SK-N-SH (cell line): ENCODE results near the gene STRIT1. TPM values are rescaled to one million over a fixed set of nuclear protein-coding genes. Genes with fewer than 3 reads are reported as not detected.
A peak's percentile ranks its signal among the peaks of the same experiment; 100 is the strongest.
"Not testable (repeated sequence)": the region's sequence is repeated elsewhere in the genome, so short reads cannot be mapped to it uniquely, and the experiment has no call there.

Source experiments
- CTCF ChIA-PET: fragments of 300-600, 350-600 bp; formaldehyde crosslinking; extraction: SDS; loops from one replicate; lab custom pipeline; 2021; lab: Yijun Ruan, JAX
- POLR2A ChIA-PET: fragments of 350-600 bp; sonication (Branson Sonifier 250); formaldehyde crosslinking; extraction: SDS; loops from one replicate; lab custom pipeline; 2020; ENCODE audit warnings: antibody characterized with exemption, inconsistent platforms; lab: Yijun Ruan, JAX
- DNase-seq: peaks from one replicate; pipeline ENCODE4 v3.0.0; 2012
- H2AFZ ChIP-seq: fragments of 200-600 bp; sonication (generic); 2 replicates; pipeline ENCODE4 v1.8.1; 2016; ENCODE audit warnings: antibody characterized with exemption, mild to moderate bottlenecking, low read depth
- H3F3A ChIP-seq: fragments of 200-600 bp; sonication (generic); replicated peaks from 2 replicates; pipeline ENCODE3; 2016; ENCODE audit warnings: antibody characterized with exemption, mild to moderate bottlenecking; ENCODE audit not compliant: insufficient read depth
- H3K27ac ChIP-seq, 2 experiments: fragments of 200-500 bp in 1 of 2; fragments of 200-600 bp in 1 of 2; sonication (Bioruptor generic) in 1 of 2; sonication (generic), shearing (Covaris generic) in 1 of 2; 2 replicates each; pipeline versions ENCODE4 v1.5.1 to v1.6.1; 2014 to 2016; ENCODE audit warnings: low read depth in 2 of 2, inconsistent platforms in 1 of 2, low read length in 1 of 2, mild to moderate bottlenecking in 1 of 2, mixed read lengths in 1 of 2
- H3K27me3 ChIP-seq: fragments of 200-600 bp; sonication (generic), shearing (Covaris generic); 2 replicates; pipeline ENCODE4 v1.6.1; 2016; ENCODE audit warnings: mixed run types; ENCODE audit not compliant: insufficient read depth
- H3K36me3 ChIP-seq, 2 experiments: fragments of 200-500 bp in 1 of 2; fragments of 200-600 bp in 1 of 2; sonication (Bioruptor generic) in 1 of 2; sonication (generic) in 1 of 2; replicated peaks in 1 of 2; 2 replicates each; pipeline versions ENCODE3 to v1.5.1; 2014 to 2016; ENCODE audit warnings: low read length in 1 of 2, mild to moderate bottlenecking in 1 of 2; ENCODE audit not compliant: insufficient read depth in 2 of 2, control insufficient read depth in 1 of 2
- H3K4me1 ChIP-seq, 2 experiments: fragments of 200-500 bp in 1 of 2; fragments of 200-600 bp in 1 of 2; sonication (Bioruptor generic) in 1 of 2; sonication (generic), shearing (Covaris generic) in 1 of 2; 2 replicates each; pipeline versions ENCODE4 v1.5.1 to v1.6.1; 2014 to 2016; ENCODE audit warnings: low read depth in 1 of 2, low read length in 1 of 2, mixed run types in 1 of 2; ENCODE audit not compliant: insufficient read depth in 2 of 2, control insufficient read depth in 1 of 2
- H3K4me2 ChIP-seq: fragments of 200-600 bp; sonication (generic), shearing (Covaris generic); 2 replicates; pipeline ENCODE4 v1.6.1; 2017; ENCODE audit warnings: mixed run types
- H3K4me3 ChIP-seq, 2 experiments: fragments of 200-500 bp in 1 of 2; fragments of 200-600 bp in 1 of 2; sonication (Bioruptor generic) in 1 of 2; sonication (generic), shearing (Covaris generic) in 1 of 2; 2 replicates each; pipeline versions ENCODE4 v1.5.1 to v1.8.1; 2014 to 2016; ENCODE audit warnings: low read depth in 2 of 2, inconsistent platforms in 1 of 2, low read length in 1 of 2, mild to moderate bottlenecking in 1 of 2, mixed read lengths in 1 of 2, moderate library complexity in 1 of 2
- H3K79me2 ChIP-seq: fragments of 200-600 bp; sonication (generic); 2 replicates; pipeline ENCODE4 v1.8.1; 2017; ENCODE audit warnings: mild to moderate bottlenecking; ENCODE audit not compliant: insufficient read depth
- H3K9ac ChIP-seq: fragments of 200-600 bp; sonication (generic); 2 replicates; pipeline ENCODE4 v1.6.1; 2017; ENCODE audit warnings: mixed run types
- H3K9me2 ChIP-seq: fragments of 200-600 bp; sonication (generic); 2 replicates; pipeline ENCODE4 v1.6.1; 2017; ENCODE audit warnings: mixed run types
- H3K9me3 ChIP-seq: fragments of 200-600 bp; sonication (generic); 2 replicates; pipeline ENCODE4 v1.6.1; 2017; ENCODE audit warnings: mixed run types, mild to moderate bottlenecking, moderate library complexity
- H4K20me1 ChIP-seq: fragments of 200-600 bp; sonication (generic); 2 replicates; pipeline ENCODE4 v1.6.1; 2017; ENCODE audit warnings: mild to moderate bottlenecking, mixed run types; ENCODE audit not compliant: insufficient read depth
- CHD2 ChIP-seq: fragments of 150-350 bp; IDR thresholded peaks from 2 replicates; pipeline ENCODE4 v1.6.1; 2018; ENCODE audit warnings: low read length; ENCODE audit not compliant: partially characterized antibody
- ELF1 ChIP-seq: IDR thresholded peaks from 2 replicates; pipeline ENCODE4 v1.4.0; 2012
- FOXJ3 ChIP-seq: sonication (generic); formaldehyde crosslinking; IDR thresholded peaks from 2 replicates; pipeline ENCODE4 v1.5.1; 2020; ENCODE audit warnings: mild to moderate bottlenecking, missing genetic modification reagents
- GABPA ChIP-seq: IDR thresholded peaks from 2 replicates; pipeline ENCODE4 v1.4.0; 2012; ENCODE audit warnings: low read depth, mild to moderate bottlenecking
- GATA2 ChIP-seq: sonication (generic); formaldehyde crosslinking; IDR thresholded peaks from 2 replicates; pipeline ENCODE4 v1.5.0; 2020; ENCODE audit warnings: mild to moderate bottlenecking, missing genetic modification reagents
- JUND ChIP-seq: IDR thresholded peaks from 2 replicates; pipeline ENCODE4 v1.4.0; 2012
- NFIC ChIP-seq: IDR thresholded peaks from 2 replicates; pipeline ENCODE4 v1.4.0; 2012; ENCODE audit warnings: borderline replicate concordance
- NRF1 ChIP-seq: IDR thresholded peaks from 2 replicates; pipeline ENCODE4 v1.6.1; 2012; ENCODE audit warnings: low read depth, mild to moderate bottlenecking, low read length
- SIN3A ChIP-seq: IDR thresholded peaks from 2 replicates; pipeline ENCODE4 v1.6.1; 2012; ENCODE audit warnings: low read depth, mild to moderate bottlenecking, low read length, moderate library complexity, borderline replicate concordance
- TAF1 ChIP-seq: IDR thresholded peaks from 2 replicates; pipeline ENCODE4 v1.6.1; 2012; ENCODE audit warnings: low read depth, mild to moderate bottlenecking, low read length, moderate library complexity, borderline replicate concordance
- YY1 ChIP-seq: IDR thresholded peaks from 2 replicates; pipeline ENCODE4 v1.4.0; 2012; ENCODE audit warnings: low read depth, mild to moderate bottlenecking
- WGBS: methylation state at CpG from one replicate; pipeline ENCODE4 v1.1.6; 2017; ENCODE audit warnings: low lambda C conversion rate; 5-methylcytosine and 5-hydroxymethylcytosine counted together
- polyA plus RNA-seq, 3 experiments: library from polyadenylated mRNA; depleted of rRNA; stranded (reverse); fragments of >200 nt; gene quantifications; 2 replicates each; pipeline ENCODE4 v1.2.3, GENCODE V29; 2012
- TF ChIP-seq, protein P1 (sequence below): IDR thresholded peaks from 2 replicates; pipeline ENCODE4 v1.4.0; 2012; ENCODE audit warnings: low read depth, borderline replicate concordance
- TF ChIP-seq, protein P2 (sequence below): fragments of 150-350 bp; IDR thresholded peaks from 2 replicates; pipeline ENCODE4 v1.6.1; 2016; ENCODE audit warnings: mild to moderate bottlenecking, low read depth, low read length

STRIT1 gene
- polyA plus RNA-seq, 1 of the 3 experiments (the other 2 are of a cell fraction) = not detected

DNA sequence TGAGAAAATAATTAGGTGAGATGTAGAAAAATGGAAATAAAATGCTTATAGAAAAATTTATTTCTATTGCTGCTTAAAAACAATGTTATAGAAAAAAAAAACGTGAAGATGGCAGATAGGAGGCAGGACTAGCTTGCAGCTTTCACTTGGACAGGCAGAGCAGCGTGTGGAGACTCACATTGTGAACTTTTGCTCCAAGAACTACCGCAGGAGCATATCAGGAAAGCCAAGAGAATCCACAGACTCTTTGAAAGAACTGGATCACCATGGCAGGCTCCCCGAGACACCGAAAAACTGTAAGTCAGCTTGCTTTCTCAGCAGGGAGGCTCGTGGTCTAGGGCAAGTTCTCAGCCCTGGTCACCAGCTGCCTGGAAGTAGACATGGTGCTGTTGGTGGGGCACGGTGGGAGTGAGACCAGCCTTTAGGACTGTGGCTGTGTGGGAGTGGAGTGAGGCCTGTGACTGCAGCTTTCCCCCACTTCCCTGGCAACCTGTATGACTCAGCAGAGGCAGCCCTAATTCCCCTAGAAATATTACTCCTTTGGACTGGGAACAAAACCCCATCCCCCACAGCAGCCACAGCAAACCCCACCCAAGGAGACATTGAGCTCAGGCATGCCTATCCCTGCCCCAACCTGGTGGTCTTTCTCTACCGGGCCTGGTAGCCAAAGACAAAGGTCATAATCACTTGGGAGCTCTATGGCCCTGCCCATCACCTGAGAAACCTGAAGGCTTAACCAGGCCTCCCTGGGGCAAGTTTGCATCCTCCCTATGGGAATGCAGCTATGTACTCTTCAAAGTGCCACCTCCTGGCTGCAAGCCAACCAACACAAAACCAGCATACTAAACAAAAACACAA, 22.8 kb downstream of the STRIT1 start:
- H3K27ac ChIP-seq = no peak overlapping the region
- ChIA-PET CTCF (no interaction called here), POLR2A (no interaction called here)
- H3K4me3 ChIP-seq = no peak overlapping the region
- H3K9ac ChIP-seq = no peak overlapping the region
- no peaks in the 10 kb centered on the region for H3K9me2 ChIP-seq
- no peaks in the 10 kb centered on the region for H4K20me1 ChIP-seq
- DNase-seq = no peak
- no peak overlapping the region for H3K4me2 ChIP-seq
- no peaks in the 10 kb centered on the region for H3K27me3 ChIP-seq
- no peaks in the 10 kb centered on the region for H3K36me3 ChIP-seq
- WGBS = 49% methylated on average over 7 of the region's 8 CpGs
- H3K4me1 ChIP-seq = no peaks in the 10 kb centered on the region
- no peaks in the 10 kb centered on the region for H3F3A ChIP-seq
- H3K79me2 ChIP-seq = no peaks in the 10 kb centered on the region
- no peaks in the 10 kb centered on the region for H3K9me3 ChIP-seq
- TF ChIP-seq JUND (no peak), ELF1 (no peak), GABPA (no peak), NFIC (no peak), GATA2 (CRISPR knock-in tag) (no peak), FOXJ3 (CRISPR knock-in tag) (no peak)
- H2AFZ ChIP-seq = 0 out of 2 replicates have a peak overlapping the region, but pooled peaks have one; percentile 39

DNA sequence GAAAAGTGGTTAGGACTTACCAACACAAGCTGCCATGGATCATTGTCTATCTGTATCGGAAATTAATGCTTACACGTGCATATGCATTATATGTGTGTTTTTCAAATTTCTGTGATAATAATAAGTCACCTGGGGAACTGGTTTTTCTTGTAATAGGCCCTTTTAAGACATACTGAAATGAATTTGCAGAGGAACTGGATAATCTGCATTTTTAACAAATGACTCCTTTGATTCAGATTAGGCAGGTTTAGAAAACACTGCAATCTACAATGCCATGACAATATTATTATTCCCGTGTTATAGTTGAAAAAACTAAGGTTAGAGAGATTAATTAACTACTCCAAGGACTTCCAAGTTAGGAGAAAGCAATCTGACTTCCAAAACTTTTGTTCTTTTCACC, 23.4 kb downstream of the STRIT1 start:
- CTCF ChIA-PET = no interaction called here
- POLR2A ChIA-PET = no interaction called here
- 0 out of 2 replicates have a peak overlapping the region, but pooled peaks have one; percentile 39 for H2AFZ ChIP-seq

DNA sequence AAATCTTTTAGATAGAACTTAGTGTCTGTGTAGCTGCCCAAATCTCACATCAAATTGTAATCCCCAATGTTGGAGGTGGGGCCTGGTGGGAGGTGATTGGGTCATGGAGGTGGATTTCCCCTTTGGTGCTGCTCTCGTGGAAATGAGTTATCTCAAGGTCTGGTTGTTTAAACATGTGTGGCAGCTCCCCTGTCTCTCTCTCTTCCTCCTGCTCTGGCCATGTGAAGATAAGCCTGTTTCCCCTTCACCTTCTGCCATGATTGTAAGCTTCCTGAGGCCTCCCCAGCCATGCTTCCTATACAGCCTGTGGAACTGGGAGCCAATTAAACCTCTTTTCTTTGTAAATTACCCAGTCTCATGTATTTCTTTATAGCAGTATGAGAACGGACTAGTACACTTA, 30.6 kb downstream of the STRIT1 start:
- 20% methylated on average over 2 of the region's 2 CpGs for WGBS

More for the DNA sequence above, 23.4 kb downstream of the STRIT1 start:
- 36% methylated on average over 3 of the region's 3 CpGs for WGBS
- Histone ChIP-seq H3K4me1 (no peaks in the 10 kb centered on the region), H3K79me2 (no peaks in the 10 kb centered on the region), H3K9ac (no peak overlapping the region), H3K9me3 (no peaks in the 10 kb centered on the region), H3K27ac (no peak overlapping the region), H3K4me3 (no peak overlapping the region), H3F3A (no peaks in the 10 kb centered on the region), H4K20me1 (no peaks in the 10 kb centered on the region), H3K4me2 (no peak overlapping the region), H3K9me2 (no peaks in the 10 kb centered on the region), H3K27me3 (no peaks in the 10 kb centered on the region), H3K36me3 (no peaks in the 10 kb centered on the region)
- TF ChIP-seq TAF1 (no peak), NRF1 (no peak), SIN3A (no peak), CHD2 (no peak), FOXJ3 (CRISPR knock-in tag) (no peak), YY1 (no peak)
- TF ChIP-seq, protein P1, sequence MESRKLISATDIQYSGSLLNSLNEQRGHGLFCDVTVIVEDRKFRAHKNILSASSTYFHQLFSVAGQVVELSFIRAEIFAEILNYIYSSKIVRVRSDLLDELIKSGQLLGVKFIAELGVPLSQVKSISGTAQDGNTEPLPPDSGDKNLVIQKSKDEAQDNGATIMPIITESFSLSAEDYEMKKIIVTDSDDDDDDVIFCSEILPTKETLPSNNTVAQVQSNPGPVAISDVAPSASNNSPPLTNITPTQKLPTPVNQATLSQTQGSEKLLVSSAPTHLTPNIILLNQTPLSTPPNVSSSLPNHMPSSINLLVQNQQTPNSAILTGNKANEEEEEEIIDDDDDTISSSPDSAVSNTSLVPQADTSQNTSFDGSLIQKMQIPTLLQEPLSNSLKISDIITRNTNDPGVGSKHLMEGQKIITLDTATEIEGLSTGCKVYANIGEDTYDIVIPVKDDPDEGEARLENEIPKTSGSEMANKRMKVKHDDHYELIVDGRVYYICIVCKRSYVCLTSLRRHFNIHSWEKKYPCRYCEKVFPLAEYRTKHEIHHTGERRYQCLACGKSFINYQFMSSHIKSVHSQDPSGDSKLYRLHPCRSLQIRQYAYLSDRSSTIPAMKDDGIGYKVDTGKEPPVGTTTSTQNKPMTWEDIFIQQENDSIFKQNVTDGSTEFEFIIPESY = no peak
- TF ChIP-seq, protein P2, sequence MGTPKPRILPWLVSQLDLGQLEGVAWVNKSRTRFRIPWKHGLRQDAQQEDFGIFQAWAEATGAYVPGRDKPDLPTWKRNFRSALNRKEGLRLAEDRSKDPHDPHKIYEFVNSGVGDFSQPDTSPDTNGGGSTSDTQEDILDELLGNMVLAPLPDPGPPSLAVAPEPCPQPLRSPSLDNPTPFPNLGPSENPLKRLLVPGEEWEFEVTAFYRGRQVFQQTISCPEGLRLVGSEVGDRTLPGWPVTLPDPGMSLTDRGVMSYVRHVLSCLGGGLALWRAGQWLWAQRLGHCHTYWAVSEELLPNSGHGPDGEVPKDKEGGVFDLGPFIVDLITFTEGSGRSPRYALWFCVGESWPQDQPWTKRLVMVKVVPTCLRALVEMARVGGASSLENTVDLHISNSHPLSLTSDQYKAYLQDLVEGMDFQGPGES = no peak
- no peak for DNase-seq

More for the DNA sequence above, 30.6 kb downstream of the STRIT1 start:
- H3K9ac ChIP-seq, H3K4me2 ChIP-seq, H3K9me3 ChIP-seq, POLR2A ChIA-PET, DNase-seq, H3K27me3 ChIP-seq, CTCF ChIA-PET, H3K4me3 ChIP-seq, H3F3A ChIP-seq, H4K20me1 ChIP-seq, H3K27ac ChIP-seq, H3K9me2 ChIP-seq, H3K36me3 ChIP-seq, H2AFZ ChIP-seq, H3K4me1 ChIP-seq, H3K79me2 ChIP-seq: not testable (repeated sequence)
